PC-9 (cell line): ENCODE measurements around the gene JAG2. TPM values are rescaled to one million over a fixed set of nuclear protein-coding genes. Genes with fewer than 3 reads are reported as not detected.

Experiments used
- BruUV-seq: library from RNA; stranded (reverse); fragments of 400-500 nt; replicated peaks from 2 replicates; lab custom pipeline; 2021; lab: Mats Ljungman, UMichigan
- CTCF ChIA-PET: fragments of 300-600 bp; sonication (Branson Sonifier 250); formaldehyde crosslinking; loops from one replicate; lab custom pipeline; 2022; ENCODE audit warnings: antibody characterized with exemption; lab: Charles Lee
- POLR2A ChIA-PET: fragments of 300-600 bp; sonication (Branson Sonifier 250); formaldehyde crosslinking; loops from one replicate; lab custom pipeline; 2022; ENCODE audit warnings: antibody characterized with exemption; ENCODE audit not compliant: unreplicated experiment; lab: Charles Lee
- DNase-seq, 2 experiments: peaks; one replicate each; pipeline versions ENCODE4 v3.0.0 to v3.0.0-alpha.2; 2015 to 2022; ENCODE audit warnings: mixed read lengths in 1 of 2
- H2AFZ ChIP-seq: fragments of 200-600 bp; sonication (generic); 2 replicates; pipeline ENCODE4 v1.8.1; 2017; ENCODE audit warnings: antibody characterized with exemption
- H3F3A ChIP-seq: fragments of 200-600 bp; sonication (generic); 2 replicates; pipeline ENCODE4 v1.8.1; 2017; ENCODE audit warnings: antibody characterized with exemption, mild to moderate bottlenecking, low read depth; ENCODE audit not compliant: insufficient read depth
- H3K27ac ChIP-seq: fragments of 200-600 bp; sonication (generic); 2 replicates; pipeline ENCODE4 v1.6.1; 2016; ENCODE audit warnings: mixed run types
- H3K27me3 ChIP-seq: fragments of 200-600 bp; sonication (generic); 2 replicates; pipeline ENCODE4 v1.6.1; 2016; ENCODE audit warnings: low read depth, mixed run types; ENCODE audit not compliant: insufficient read depth
- H3K36me3 ChIP-seq: fragments of 200-600 bp; sonication (generic); 2 replicates; pipeline ENCODE4 v1.6.1; 2016; ENCODE audit warnings: low read depth, mixed run types
- H3K4me1 ChIP-seq: fragments of 200-600 bp; sonication (generic); replicated peaks from 2 replicates; pipeline ENCODE4 v1.6.1; 2016; ENCODE audit warnings: mixed run types; ENCODE audit not compliant: insufficient read depth
- H3K4me2 ChIP-seq: fragments of 200-600 bp; sonication (generic); 2 replicates; pipeline ENCODE4 v1.6.1; 2017; ENCODE audit warnings: mixed run types
- H3K4me3 ChIP-seq: fragments of 200-600 bp; sonication (generic); 2 replicates; pipeline ENCODE4 v1.6.1; 2016; ENCODE audit warnings: mixed run types
- H3K79me2 ChIP-seq: fragments of 200-600 bp; sonication (generic); 2 replicates; pipeline ENCODE4 v1.6.1; 2017; ENCODE audit warnings: low read depth, mixed run types
- H3K9me2 ChIP-seq: fragments of 200-600 bp; sonication (generic); 2 replicates; pipeline ENCODE4 v1.8.1; 2017; ENCODE audit warnings: mild to moderate bottlenecking; ENCODE audit not compliant: insufficient read depth
- H3K9me3 ChIP-seq: fragments of 200-600 bp; sonication (generic); 2 replicates; pipeline ENCODE4 v1.8.1; 2016; ENCODE audit warnings: low read depth; ENCODE audit not compliant: insufficient read depth
- H4K20me1 ChIP-seq: fragments of 200-600 bp; sonication (generic); 2 replicates; pipeline ENCODE4 v1.8.1; 2017; ENCODE audit not compliant: insufficient read depth
- CTCF ChIP-seq: fragments of 200-600 bp; sonication (generic); conservative IDR thresholded peaks from 2 replicates; pipeline ENCODE4 v1.6.1; 2017; ENCODE audit warnings: mixed run types, antibody characterized with exemption, mild to moderate bottlenecking, moderate library complexity
- EZH2 ChIP-seq: fragments of 200-600 bp; sonication (generic); IDR thresholded peaks from 2 replicates; pipeline ENCODE4 v1.8.0; 2017; ENCODE audit warnings: antibody characterized with exemption, low read depth
- intact Hi-C: fragments of 100-400 bp; cut with micrococcal nuclease; formaldehyde crosslinking; loops from one replicate; pipeline ENCODE4 v1.10.0; 2022; ENCODE audit not compliant: unreplicated experiment
- total RNA-seq: library from RNA; stranded (reverse); gene quantifications from 2 replicates; pipeline ENCODE4 v1.2.3, GENCODE V29; 2021

Gene JAG2
- total RNA-seq, 1 experiment from 2014 or later = 17.8 TPM

GRCh38 chr14:105215602-105216001, 47.0 kb upstream of the JAG2 start:
- ChIA-PET POLR2A (no interaction called here), CTCF (no interaction called here)
- Histone ChIP-seq H3K4me1 (no peaks in the 10 kb centered on the region), H3K36me3 (no peaks in the 10 kb centered on the region), H3F3A (no peaks in the 10 kb centered on the region), H2AFZ (no peak overlapping the region), H3K79me2 (no peaks in the 10 kb centered on the region), H3K9me2 (no peaks in the 10 kb centered on the region), H3K4me3 (no peak overlapping the region), H3K9me3 (no peaks in the 10 kb centered on the region), H3K27me3 (no peaks in the 10 kb centered on the region), H3K27ac (no peak overlapping the region), H4K20me1 (no peaks in the 10 kb centered on the region; the same call in 1 of the 2 replicates), H3K4me2 (no peak overlapping the region)
- BruUV-seq = no TSS peak
- TF ChIP-seq CTCF (no peak), EZH2 (no peak)
- intact Hi-C loops = no loop called here
- no peak for DNase-seq

GRCh38 chr14:105214324-105214915, 45.8 kb upstream of the JAG2 start:
- Histone ChIP-seq H3K4me3 (no peak overlapping the region), H3K27me3 (no peaks in the 10 kb centered on the region), H3K27ac (no peak overlapping the region), H4K20me1 (no peaks in the 10 kb centered on the region; the same call in 1 of the 2 replicates), H2AFZ (no peak overlapping the region), H3K4me1 (no peaks in the 10 kb centered on the region), H3F3A (no peaks in the 10 kb centered on the region), H3K4me2 (no peak overlapping the region), H3K9me2 (no peaks in the 10 kb centered on the region), H3K79me2 (no peaks in the 10 kb centered on the region), H3K36me3 (no peaks in the 10 kb centered on the region), H3K9me3 (no peaks in the 10 kb centered on the region)
- intact Hi-C loops = no loop called here
- ChIA-PET CTCF (no interaction called here), POLR2A (no interaction called here)
- no peak for TF ChIP-seq CTCF
- no peak for TF ChIP-seq EZH2
- no peak for DNase-seq
- BruUV-seq = no TSS peak

- POLR2A ChIA-PET = no interaction called here
- H4K20me1 ChIP-seq = no peaks in the 10 kb centered on the region; the same call in 1 of the 2 replicates
- intact Hi-C loops = no loop called here
- no peak for TF ChIP-seq EZH2
- no peak for TF ChIP-seq CTCF
- no peaks in the 10 kb centered on the region for H3K36me3 ChIP-seq
- no peak overlapping the region for H3K4me2 ChIP-seq
- no peaks in the 10 kb centered on the region for H3K4me1 ChIP-seq
- H3F3A ChIP-seq = no peaks in the 10 kb centered on the region
- H3K4me3 ChIP-seq = no peak overlapping the region
- BruUV-seq = no TSS peak
- no peaks in the 10 kb centered on the region for H3K9me3 ChIP-seq
- H3K9me2 ChIP-seq = no peaks in the 10 kb centered on the region
- no peak overlapping the region for H2AFZ ChIP-seq
- no peaks in the 10 kb centered on the region for H3K79me2 ChIP-seq
- no peaks in the 10 kb centered on the region for H3K27me3 ChIP-seq
- no peak overlapping the region for H3K27ac ChIP-seq
- CTCF ChIA-PET = no interaction called here
- no peak for DNase-seq
Observed at GRCh38 chr14:105213361-105213760, 44.8 kb upstream of the JAG2 start.
